ENCODE data around the gene SOX15. TPM values are rescaled to one million over a fixed set of nuclear protein-coding genes. Genes with fewer than 3 reads are reported as not detected.

Gene SOX15
- total and polyA plus RNA-seq, 2 of the 13 experiments (the other 11 are each of a cell fraction or from before 2014, with no cell fraction given), result 0.07 to 0.18 TPM

GRCh38 chr17:7579001-7579833 is 10.7 kb downstream of the SOX15 start, which contains the start of gene CD68:
TSS of gene CD68 (plus strand) at chr17:7579638. CDS start at chr17:7579678, 40 bp downstream.
- peak within 1 kb of the TSS; percentile 75 for H3K9ac ChIP-seq (ENCODE audit: insufficient read depth, low read depth, low read length)
- H3K27ac ChIP-seq (ENCODE audit: extremely low read length, insufficient read depth, low read length), result peak within 1 kb of the TSS; percentile 88
- peaks cover 85% of the 10 kb centered on the region for H3K4me1 ChIP-seq (ENCODE audit: insufficient read depth, low read length)
- POLR2A ChIA-PET, result interaction anchor here (0.7 to 3.6 kb wide), 21 partner anchors 8 to 544 kb away, joined by 3 to 37 read pairs (median 4); partner anchors contain the start of genes CHRNB1, FXR2, POLR2A and SAT2
- no peaks in the 10 kb centered on the region; a peak in 1 of 5 replicates for H3K27me3 ChIP-seq (ENCODE audit: control insufficient read depth in 1 of 2, insufficient read depth in 2 of 2, low read length in 2 of 2)
- H3K9me3 ChIP-seq (ENCODE audit: low read length), result no peaks in the 10 kb centered on the region
- peaks cover 12 to 47% of the 10 kb centered on the region in 2 experiments for H3K36me3 ChIP-seq (replicated peaks in 1 of 2; ENCODE audit: control insufficient read depth in 1 of 2, insufficient read depth in 2 of 2, low read length in 2 of 2)
- CTCF ChIA-PET (ENCODE audit: low intra/inter-chr PET ratio, low total read pairs), result no interaction called here
- 2% methylated on average over 5 of the region's 7 CpGs for WGBS (ENCODE audit: low lambda C conversion rate)
- BruUV-seq (replicated peaks), result no TSS peak
- ATAC-seq (peak; percentile 74), FAIRE-seq (peak; percentile 83), DNase-seq (ENCODE audit: low spot score) (peak; percentile 93)
- in situ Hi-C loops (cut with HindIII; ENCODE audit: extremely low pct_ligation_motif_present, low pct_unique_long_range_greater_than_20kb), result loop anchor here (10.0 kb wide), 1 partner anchor 266 kb away; no protein-coding TSS in a partner anchor
- peaks cover 41% of the 10 kb centered on the region for H3K79me2 ChIP-seq (ENCODE audit: insufficient read depth, low read length)
- peaks cover 51% of the 10 kb centered on the region for H4K20me1 ChIP-seq (ENCODE audit: insufficient read depth, low read length)
- no peak within 1 kb of the TSS for H2AFZ ChIP-seq (ENCODE audit: low read length)
- peak within 1 kb of the TSS in 2 of 3 experiments; percentile 17 to 58; a peak in 4 of 6 replicates for H3K4me3 ChIP-seq (replicated peaks in 1 of 3; ENCODE audit: insufficient read depth in 1 of 3, low read depth in 2 of 3, low read length in 3 of 3)
- peak within 1 kb of the TSS; percentile 72 for H3K4me2 ChIP-seq (ENCODE audit: low read depth, low read length)
- intact Hi-C loops (cut with micrococcal nuclease; ENCODE audit: unreplicated experiment), result no loop called here
- TF ChIP-seq DPF2 (CRISPR knock-in tag; IDR thresholded peaks at IDR 0.05; ENCODE audit: borderline replicate concordance, low read depth) (0 out of 2 replicates have a peak, but pooled peaks have one; percentile 8), ZNF136 (CRISPR knock-in tag; IDR thresholded peaks at IDR 0.05; ENCODE audit: low read depth) (peak; percentile 38; the same call in 1 of the 2 replicates), MAFG (CRISPR knock-in tag; IDR thresholded peaks at IDR 0.05) (no peak), TCF12 (IDR thresholded peaks at IDR 0.05) (no peak), TCF12 (CRISPR knock-in tag; IDR thresholded peaks at IDR 0.05) (peak; percentile 44; the same call in 1 of the 2 replicates), EHMT2 (IDR thresholded peaks at IDR 0.05; ENCODE audit: borderline replicate concordance, low read depth, low read length) (no peak), ZNF33B (CRISPR knock-in tag; IDR thresholded peaks at IDR 0.05) (peak; percentile 65; the same call in 1 of the 2 replicates), ZNF589 (CRISPR knock-in tag; conservative IDR thresholded peaks at IDR 0.05) (peak; percentile 86; the same call in 1 of the 2 replicates), MYNN (CRISPR knock-in tag; IDR thresholded peaks at IDR 0.05; ENCODE audit: low read depth) (no peak), TFAP4 (IDR thresholded peaks at IDR 0.05; ENCODE audit: borderline replicate concordance, low read depth) (peak; percentile 86), ZSCAN29 (CRISPR knock-in tag; conservative IDR thresholded peaks at IDR 0.05) (no peak), KDM5B (CRISPR knock-in tag; IDR thresholded peaks at IDR 0.05; ENCODE audit: borderline replicate concordance) (peak; percentile 65; the same call in 1 of the 2 replicates), ATRX (CRISPR knock-in tag; IDR thresholded peaks at IDR 0.05; ENCODE audit: borderline replicate concordance) (no peak), ZNF703 (CRISPR knock-in tag; IDR thresholded peaks at IDR 0.05; ENCODE audit: borderline replicate concordance) (no peak), RARA (CRISPR knock-in tag; IDR thresholded peaks at IDR 0.05) (peak; percentile 42; the same call in 1 of the 2 replicates), SOX13 (IDR thresholded peaks at IDR 0.05) (no peak; the same call in 1 of the 2 replicates), SOX13 (CRISPR knock-in tag; conservative IDR thresholded peaks at IDR 0.05 in 1 of 2, IDR thresholded peaks at IDR 0.05 in 1 of 2) (peak; percentile 48 to 85; a peak in 2 of 4 replicates)
- TF ChIP-seq, protein P1, sequence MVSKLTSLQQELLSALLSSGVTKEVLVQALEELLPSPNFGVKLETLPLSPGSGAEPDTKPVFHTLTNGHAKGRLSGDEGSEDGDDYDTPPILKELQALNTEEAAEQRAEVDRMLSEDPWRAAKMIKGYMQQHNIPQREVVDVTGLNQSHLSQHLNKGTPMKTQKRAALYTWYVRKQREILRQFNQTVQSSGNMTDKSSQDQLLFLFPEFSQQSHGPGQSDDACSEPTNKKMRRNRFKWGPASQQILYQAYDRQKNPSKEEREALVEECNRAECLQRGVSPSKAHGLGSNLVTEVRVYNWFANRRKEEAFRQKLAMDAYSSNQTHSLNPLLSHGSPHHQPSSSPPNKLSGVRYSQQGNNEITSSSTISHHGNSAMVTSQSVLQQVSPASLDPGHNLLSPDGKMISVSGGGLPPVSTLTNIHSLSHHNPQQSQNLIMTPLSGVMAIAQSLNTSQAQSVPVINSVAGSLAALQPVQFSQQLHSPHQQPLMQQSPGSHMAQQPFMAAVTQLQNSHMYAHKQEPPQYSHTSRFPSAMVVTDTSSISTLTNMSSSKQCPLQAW (CRISPR knock-in tag; IDR thresholded peaks at IDR 0.05), result no peak; the same call in 1 of the 2 replicates
- TF ChIP-seq, protein P2, sequence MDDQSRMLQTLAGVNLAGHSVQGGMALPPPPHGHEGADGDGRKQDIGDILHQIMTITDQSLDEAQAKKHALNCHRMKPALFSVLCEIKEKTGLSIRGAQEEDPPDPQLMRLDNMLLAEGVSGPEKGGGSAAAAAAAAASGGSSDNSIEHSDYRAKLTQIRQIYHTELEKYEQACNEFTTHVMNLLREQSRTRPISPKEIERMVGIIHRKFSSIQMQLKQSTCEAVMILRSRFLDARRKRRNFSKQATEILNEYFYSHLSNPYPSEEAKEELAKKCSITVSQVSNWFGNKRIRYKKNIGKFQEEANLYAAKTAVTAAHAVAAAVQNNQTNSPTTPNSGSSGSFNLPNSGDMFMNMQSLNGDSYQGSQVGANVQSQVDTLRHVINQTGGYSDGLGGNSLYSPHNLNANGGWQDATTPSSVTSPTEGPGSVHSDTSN (CRISPR knock-in tag; IDR thresholded peaks at IDR 0.05; ENCODE audit: borderline replicate concordance), result no peak

Measured in HepG2 (cell line).